H9 (cell line): ENCODE measurements around the gene ADGRL2. TPM values are rescaled to one million over a fixed set of nuclear protein-coding genes. Genes with fewer than 3 reads are reported as not detected.

Experiments
- DNase-seq: peaks from one replicate; pipeline ENCODE4 v3.0.0-alpha.2; 2017
- H2AFZ ChIP-seq: one replicate; pipeline ENCODE4 v1.6.1; 2013; ENCODE audit warnings: mild to moderate bottlenecking, low read length, control low read depth, moderate library complexity
- H2AK5ac ChIP-seq: 2 replicates; pipeline ENCODE4 v1.6.1; 2013; ENCODE audit warnings: low read length, control low read depth, mixed read lengths; ENCODE audit not compliant: insufficient read length
- H2BK120ac ChIP-seq: one replicate; pipeline ENCODE4 v1.6.1; 2013; ENCODE audit warnings: low read depth, mild to moderate bottlenecking, low read length, control low read depth, inconsistent platforms; ENCODE audit not compliant: poor library complexity, severe bottlenecking
- H2BK12ac ChIP-seq: 2 replicates; pipeline ENCODE4 v1.6.1; 2013; ENCODE audit warnings: low read length, control low read depth, mixed read lengths, low read depth; ENCODE audit not compliant: insufficient read length
- H2BK15ac ChIP-seq: 2 replicates; pipeline ENCODE4 v1.6.1; 2013; ENCODE audit warnings: low read depth, low read length, control low read depth
- H2BK20ac ChIP-seq: one replicate; pipeline ENCODE4 v1.6.1; 2013; ENCODE audit warnings: low read depth, mild to moderate bottlenecking, low read length, control low read depth, inconsistent platforms; ENCODE audit not compliant: poor library complexity, severe bottlenecking
- H2BK5ac ChIP-seq: 2 replicates; pipeline ENCODE4 v1.6.1; 2013; ENCODE audit warnings: low read length, control low read depth, mixed read lengths; ENCODE audit not compliant: insufficient read length
- H3K14ac ChIP-seq: 2 replicates; pipeline ENCODE4 v1.6.1; 2013; ENCODE audit warnings: low read length, control low read depth; ENCODE audit not compliant: insufficient read depth
- H3K18ac ChIP-seq: 2 replicates; pipeline ENCODE4 v1.6.1; 2013; ENCODE audit warnings: low read depth, mild to moderate bottlenecking, mixed read lengths, low read length, control low read depth; ENCODE audit not compliant: insufficient read length
- H3K23ac ChIP-seq: 2 replicates; pipeline ENCODE4 v1.6.1; 2013; ENCODE audit warnings: low read length, control low read depth, mixed read lengths, low read depth; ENCODE audit not compliant: insufficient read length
- H3K23me2 ChIP-seq: 2 replicates; pipeline ENCODE4 v1.6.1; 2013; ENCODE audit warnings: low read depth, mild to moderate bottlenecking, mixed read lengths, low read length, control low read depth; ENCODE audit not compliant: insufficient read length, poor library complexity, severe bottlenecking
- H3K27ac ChIP-seq: 2 replicates; pipeline ENCODE4 v1.5.1; 2013; ENCODE audit warnings: low read length, control low read depth, mixed read lengths, low read depth; ENCODE audit not compliant: insufficient read length
- H3K27me3 ChIP-seq: 2 replicates; pipeline ENCODE4 v1.6.1; 2013; ENCODE audit warnings: low read length, control low read depth, inconsistent platforms; ENCODE audit not compliant: insufficient read depth
- H3K4ac ChIP-seq: 2 replicates; pipeline ENCODE4 v1.6.1; 2013; ENCODE audit warnings: low read depth, mild to moderate bottlenecking, control low read depth, inconsistent platforms, low read length, moderate library complexity
- H3K4me1 ChIP-seq: 2 replicates; pipeline ENCODE4 v1.6.1; 2013; ENCODE audit warnings: low read length, control low read depth, inconsistent platforms; ENCODE audit not compliant: insufficient read depth
- H3K4me2 ChIP-seq: 2 replicates; pipeline ENCODE4 v1.6.1; 2013; ENCODE audit warnings: low read length, control low read depth, mixed read lengths; ENCODE audit not compliant: insufficient read length, insufficient read depth
- H3K56ac ChIP-seq: 2 replicates; pipeline ENCODE4 v1.6.1; 2013; ENCODE audit warnings: low read depth, mild to moderate bottlenecking, mixed read lengths, low read length, control low read depth; ENCODE audit not compliant: insufficient read length
- H3K79me1 ChIP-seq: 2 replicates; pipeline ENCODE4 v1.6.1; 2013; ENCODE audit warnings: low read depth, mild to moderate bottlenecking, moderate library complexity, low read length, control low read depth, inconsistent platforms; ENCODE audit not compliant: insufficient read depth, poor library complexity, severe bottlenecking
- H3K79me2 ChIP-seq: 2 replicates; pipeline ENCODE4 v1.6.1; 2013; ENCODE audit warnings: low read length, control low read depth, inconsistent platforms; ENCODE audit not compliant: insufficient read depth
- H3K9ac ChIP-seq: 2 replicates; pipeline ENCODE4 v1.6.1; 2013; ENCODE audit warnings: low read length, control low read depth, mixed read lengths; ENCODE audit not compliant: insufficient read length; ENCODE audit errors: extremely low read depth
- H3K9me3 ChIP-seq: one replicate; pipeline ENCODE4 v1.6.1; 2013; ENCODE audit warnings: low read depth, low read length, inconsistent platforms; ENCODE audit not compliant: control insufficient read depth
- H3T11ph ChIP-seq: one replicate; pipeline ENCODE4 v1.6.1; 2013; ENCODE audit warnings: mild to moderate bottlenecking, low read length, control low read depth, inconsistent platforms
- H4K20me1 ChIP-seq: one replicate; pipeline ENCODE4 v1.6.1; 2013; ENCODE audit not compliant: control insufficient read depth, insufficient read length, insufficient read depth
- H4K5ac ChIP-seq: 2 replicates; pipeline ENCODE4 v1.6.1; 2013; ENCODE audit warnings: low read depth, mild to moderate bottlenecking, mixed read lengths, low read length, control low read depth; ENCODE audit not compliant: insufficient read length
- H4K8ac ChIP-seq: replicated peaks from 2 replicates; pipeline ENCODE4 v1.6.1; 2013; ENCODE audit warnings: low read length, control low read depth, mixed read lengths, low read depth; ENCODE audit not compliant: insufficient read length
- H4K91ac ChIP-seq: 2 replicates; pipeline ENCODE4 v1.6.1; 2013; ENCODE audit warnings: low read depth, mild to moderate bottlenecking, moderate library complexity, mixed read lengths, low read length, control low read depth; ENCODE audit not compliant: insufficient read length
- H3K27ac Mint-ChIP-seq, 3 experiments: 2 replicates in 2 of 3; 3 replicates in 1 of 3; pipeline ENCODE4 v1.8.0; 2020 to 2021; ENCODE audit warnings: mixed read lengths in 3 of 3, mild to moderate bottlenecking in 1 of 3, moderate library complexity in 1 of 3
- H3K27me3 Mint-ChIP-seq: 2 replicates; pipeline ENCODE4 v1.8.0; 2021; ENCODE audit warnings: low read depth, mild to moderate bottlenecking, moderate library complexity, mixed read lengths
- H3K36me3 Mint-ChIP-seq, 3 experiments: 2 replicates in 2 of 3; 3 replicates in 1 of 3; pipeline ENCODE4 v1.8.0; 2020 to 2021; ENCODE audit warnings: low read depth in 3 of 3, mixed read lengths in 3 of 3; ENCODE audit not compliant: insufficient read depth in 1 of 3
- H3K4me1 Mint-ChIP-seq, 2 experiments: 2 replicates each; pipeline ENCODE4 v1.8.0; 2020; ENCODE audit warnings: mixed read lengths in 2 of 2
- H3K4me3 Mint-ChIP-seq, 2 experiments: 2 replicates in 1 of 2; 3 replicates in 1 of 2; pipeline ENCODE4 v1.8.0; 2020 to 2021; ENCODE audit warnings: mild to moderate bottlenecking in 2 of 2, mixed read lengths in 2 of 2, moderate library complexity in 1 of 2
- H3K9me3 Mint-ChIP-seq, 2 experiments: 2 replicates in 1 of 2; 3 replicates in 1 of 2; pipeline ENCODE4 v1.8.0; 2020; ENCODE audit warnings: mild to moderate bottlenecking in 2 of 2, mixed read lengths in 2 of 2, moderate library complexity in 1 of 2
- CTCF ChIP-seq: fragments of 200-600 bp; sonication (generic); conservative IDR thresholded peaks from 3 replicates; pipeline ENCODE4 v1.8.0; 2021; ENCODE audit warnings: antibody characterized with exemption, mild to moderate bottlenecking
- WGBS: extraction: QIAGEN DNeasy Blood & Tissue Kit; methylation state at CpG from one replicate; pipeline ENCODE4 v1.1.7; 2013; ENCODE audit warnings: missing lambda C conversion rate, low lambda C conversion rate, mixed read lengths; ENCODE audit not compliant: insufficient read length; ENCODE audit errors: extremely low coverage; 5-methylcytosine and 5-hydroxymethylcytosine counted together
- total RNA-seq: library from RNA; stranded (reverse); gene quantifications from 2 replicates; pipeline ENCODE4 v1.2.1, GENCODE V29; 2021

The ADGRL2 gene
- total RNA-seq, 1 experiment from 2014 or later, result 119 TPM

- no CpG with 5 or more reads among the region's 6 CpGs for WGBS
- H3K14ac ChIP-seq, result no peak overlapping the region
- H3K9me3 ChIP-seq, result no peaks in the 10 kb centered on the region
- H3K4ac ChIP-seq, result no peak overlapping the region
- H4K20me1 ChIP-seq, result no peaks in the 10 kb centered on the region
- H3K79me1 ChIP-seq, result peaks cover 4% of the 10 kb centered on the region
- H2AFZ ChIP-seq, result no peak overlapping the region
- H3K4me1 ChIP-seq, result no peaks in the 10 kb centered on the region; the same call in 1 of the 2 replicates
- no peak overlapping the region for H3K23ac ChIP-seq
- Mint-ChIP-seq H3K4me3 (peak overlapping the region in 1 of 2 experiments; percentile 23; a peak in 1 of 5 replicates), H3K9me3 (no peaks in the 10 kb centered on the region), H3K4me1 (peaks cover 42 to 69% of the 10 kb centered on the region in 2 experiments), H3K27me3 (no peaks in the 10 kb centered on the region), H3K27ac (peak overlapping the region in 2 of 3 experiments; percentile 75 to 76; a peak in 2 of 7 replicates), H3K36me3 (peaks cover 0 to 4% (median 0%) of the 10 kb centered on the region in 3 experiments; a peak in 1 of 7 replicates)
- DNase-seq, result peak; percentile 79
- no peak overlapping the region for H3K56ac ChIP-seq
- no peak overlapping the region for H2BK20ac ChIP-seq
- no peak overlapping the region for H3T11ph ChIP-seq
- no peak for TF ChIP-seq CTCF
- H2BK12ac ChIP-seq, result no peak overlapping the region
- H2BK5ac ChIP-seq, result no peak overlapping the region
- no peak overlapping the region for H3K18ac ChIP-seq
- H4K91ac ChIP-seq, result no peak overlapping the region
- no peak overlapping the region for H2BK120ac ChIP-seq
- no peaks in the 10 kb centered on the region for H3K27me3 ChIP-seq
- no peak overlapping the region for H3K4me2 ChIP-seq
- H3K9ac ChIP-seq, result no peak overlapping the region
- no peak overlapping the region for H2AK5ac ChIP-seq
- no peak overlapping the region for H4K8ac ChIP-seq
- H3K79me2 ChIP-seq, result no peaks in the 10 kb centered on the region; the same call in 1 of the 2 replicates
- H2BK15ac ChIP-seq, result no peak overlapping the region
- H4K5ac ChIP-seq, result no peak overlapping the region
- H3K27ac ChIP-seq, result no peak overlapping the region
- no peaks in the 10 kb centered on the region for H3K23me2 ChIP-seq
Measured at GRCh38 chr1:81920245-81920740, 119.6 kb downstream of the ADGRL2 start.
